HG02623 (cell line): ENCODE measurements around the gene PMCH.
"Not testable (repeated sequence)": the region's sequence is repeated elsewhere in the genome, so short reads cannot be mapped to it uniquely, and the experiment has no call there.

Experiments
- ATAC-seq: cut with Tn5 transposase; IDR thresholded peaks from one replicate; pipeline ENCODE4 v1.9.1; 2021; ENCODE audit warnings: moderate library complexity; ENCODE audit not compliant: unreplicated experiment

The PMCH gene

DNA sequence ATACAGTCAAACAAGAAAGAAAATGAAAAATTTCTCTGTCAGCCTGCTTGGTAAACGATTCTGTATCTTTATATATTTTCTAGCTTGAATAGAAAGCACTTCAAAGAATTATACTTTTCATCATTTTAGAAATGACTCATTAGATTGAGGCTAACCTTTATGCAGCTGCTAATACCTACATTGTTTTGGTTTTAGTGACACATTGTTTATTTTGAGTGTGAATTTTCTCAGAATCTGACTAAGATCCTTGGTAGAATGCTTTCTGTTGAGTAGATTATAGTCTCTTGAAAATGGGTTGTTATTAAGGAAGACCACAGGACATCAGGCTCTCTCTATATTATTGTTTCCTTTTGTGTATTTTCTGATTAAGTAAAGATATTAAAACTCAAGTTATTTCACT lies at the start of gene PMCH:
Gene PMCH, minus strand, starts transcription at position 45 of the 400 bp plus-strand sequence. CDS start 63 bp downstream, outside the sequence.
- peak; percentile 55 for ATAC-seq

- not testable (repeated sequence) for ATAC-seq
These were observed 43.2 kb upstream of the PMCH start for GRCh38 chr12:102240859-102241258.

GRCh38 chr12:102234599-102234998 lies 37.0 kb upstream of the PMCH start:
- ATAC-seq, result no peak

GRCh38 chr12:102232446-102232845 lies 34.8 kb upstream of the PMCH start:
- no peak for ATAC-seq

GRCh38 chr12:102232036-102232435 lies 34.4 kb upstream of the PMCH start:
- ATAC-seq, result no peak

- ATAC-seq, result no peak
These were observed 30.3 kb upstream of the PMCH start for GRCh38 chr12:102227954-102228353.

GRCh38 chr12:102220736-102221135 lies 23.1 kb upstream of the PMCH start:
- no peak for ATAC-seq

DNA sequence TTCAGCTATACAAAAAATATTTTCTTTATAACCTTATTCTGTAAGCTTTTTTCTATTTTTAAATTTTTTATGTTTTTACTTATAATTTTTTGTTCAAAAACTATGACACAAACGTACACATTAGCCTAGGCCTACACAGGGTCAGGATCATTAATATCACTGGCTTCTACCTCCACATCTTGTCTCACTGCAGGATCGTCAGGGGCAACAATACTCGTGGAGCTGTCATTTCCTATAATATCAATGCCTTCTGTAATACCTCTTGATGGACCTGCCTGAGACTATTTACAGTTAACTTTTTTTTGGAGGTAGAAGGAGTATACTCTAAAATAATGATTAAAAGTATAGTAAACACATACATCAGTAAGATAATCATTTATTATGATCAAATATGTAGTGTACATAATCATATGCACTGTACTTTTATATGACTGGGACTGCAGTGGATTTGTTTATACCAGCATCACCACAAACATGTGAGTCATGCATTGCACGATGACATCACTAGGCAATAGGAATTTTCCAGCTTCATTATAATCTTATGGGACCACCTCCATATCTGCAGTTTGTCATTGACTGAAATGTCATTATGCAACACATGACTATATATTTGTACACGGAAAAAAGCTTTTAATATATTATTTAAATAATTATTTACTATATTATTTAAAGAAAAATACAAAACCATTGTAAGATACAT lies 18.5 kb upstream of the PMCH start:
- no peak for ATAC-seq

DNA sequence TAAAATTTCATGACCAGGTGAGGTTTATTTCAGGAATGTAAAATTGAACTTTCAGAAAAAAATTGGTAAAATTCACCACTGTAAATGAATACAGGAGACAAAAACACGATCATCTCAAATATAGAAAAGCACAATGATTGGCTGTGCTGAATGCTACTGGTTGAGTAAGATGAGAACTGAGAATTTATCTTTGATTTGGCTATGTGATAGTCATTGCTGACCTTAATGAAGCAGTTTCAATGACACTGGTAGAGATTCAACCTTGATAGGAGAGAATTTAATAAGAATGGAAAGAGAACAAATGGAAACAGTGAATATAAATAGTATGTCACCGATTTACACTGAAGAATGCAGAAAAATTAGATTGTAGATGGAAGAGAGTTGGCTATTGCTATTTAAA lies 6.4 kb upstream of the PMCH start:
- ATAC-seq, result no peak

GRCh38 chr12:102202556-102202955 lies 4.9 kb upstream of the PMCH start:
- ATAC-seq, result no peak

GRCh38 chr12:102201436-102202061 lies 3.9 kb upstream of the PMCH start:
- no peak for ATAC-seq

DNA sequence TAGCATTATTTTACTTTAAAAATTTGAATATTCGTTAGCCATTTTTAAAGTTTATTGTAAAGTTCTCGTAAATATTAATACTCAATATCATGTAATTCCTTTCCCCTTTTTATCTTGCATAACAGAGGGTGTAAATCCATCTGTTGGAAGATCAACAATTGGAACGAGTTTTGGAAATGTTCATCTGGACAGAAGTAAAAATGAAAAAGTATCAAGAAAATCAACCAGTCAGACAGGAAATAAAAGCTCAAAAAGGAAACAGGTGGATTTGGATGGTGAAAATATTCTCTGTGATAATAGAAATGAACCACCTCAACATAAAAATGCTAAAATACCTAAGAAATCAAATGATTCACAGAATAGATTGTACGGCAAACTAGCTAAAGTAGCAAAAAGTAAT lies 1.8 kb downstream of the PMCH start:
- ATAC-seq, result no peak

DNA sequence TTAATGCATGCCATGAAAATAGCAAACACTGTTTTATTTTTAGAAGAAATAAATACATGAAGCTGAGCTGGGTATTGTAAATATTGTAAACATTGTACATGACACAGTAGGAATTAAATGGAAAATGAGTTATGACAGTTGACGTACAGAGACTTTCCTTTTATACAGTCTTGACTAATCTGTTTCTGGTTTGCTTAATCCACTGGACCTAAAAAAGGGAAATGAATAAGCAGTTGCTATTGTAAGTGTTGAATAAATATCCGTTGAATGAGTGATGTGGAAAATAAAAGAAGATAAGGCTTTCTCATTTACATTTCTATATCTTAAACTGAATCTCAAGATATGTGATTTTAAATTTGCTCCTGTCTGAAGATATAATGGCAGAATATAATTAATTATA lies 15.0 kb downstream of the PMCH start:
- ATAC-seq, result no peak

- no peak for ATAC-seq
These were observed 22.9 kb downstream of the PMCH start for GRCh38 chr12:102174761-102175160.

- ATAC-seq, result no peak
These were observed 23.5 kb downstream of the PMCH start for GRCh38 chr12:102174117-102174516.

DNA sequence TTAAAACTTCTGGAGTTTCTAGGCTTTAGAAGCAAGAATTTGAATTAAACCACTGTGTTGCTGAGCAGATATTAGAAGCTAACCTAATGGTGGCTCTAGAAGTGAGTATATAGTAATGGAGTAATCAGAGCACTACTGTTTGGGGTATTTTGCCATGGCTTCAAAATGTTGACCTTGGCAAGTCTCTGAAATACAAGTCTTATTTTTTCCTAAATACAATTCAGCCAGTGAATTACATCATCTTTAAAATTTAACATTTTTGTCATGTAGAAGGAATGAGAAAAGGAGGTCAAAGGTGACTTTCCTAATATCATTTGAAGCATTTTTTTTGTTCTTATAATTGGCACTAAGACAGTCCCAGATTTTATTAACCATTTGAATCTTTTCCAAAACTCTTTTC lies 25.2 kb downstream of the PMCH start:
- no peak for ATAC-seq

GRCh38 chr12:102171951-102172350 lies 25.7 kb downstream of the PMCH start:
- ATAC-seq, result no peak

DNA sequence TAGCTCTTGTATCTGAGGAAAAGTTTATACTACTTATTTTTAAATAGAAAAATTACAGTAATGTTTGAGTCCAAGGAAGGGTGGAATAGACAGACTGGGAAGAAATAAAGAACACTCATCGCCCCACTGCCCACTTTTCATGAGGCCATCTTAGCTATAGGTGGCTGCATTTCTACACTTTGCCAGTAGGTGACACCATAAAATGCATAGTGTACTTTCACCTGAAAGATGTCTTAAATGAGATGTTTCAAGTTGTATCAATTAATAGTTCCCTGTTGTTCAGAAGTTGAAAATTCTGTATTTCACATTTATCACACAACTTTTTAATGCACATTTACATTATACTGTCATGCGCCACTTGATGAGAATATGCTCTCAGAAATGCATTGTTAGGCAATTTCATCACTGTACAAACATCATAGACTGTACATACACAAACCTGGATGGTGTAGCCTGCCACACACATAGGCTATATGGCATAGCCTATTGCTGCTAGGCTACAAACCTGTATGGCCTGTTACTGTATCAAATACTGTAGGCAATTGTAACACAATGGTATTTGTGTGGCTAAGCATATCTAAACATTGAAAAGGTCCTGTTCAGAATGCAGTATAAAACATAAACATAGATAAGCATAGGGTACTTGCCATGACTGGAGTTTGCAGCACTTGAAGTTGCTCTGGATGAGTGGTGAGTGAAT lies 27.6 kb downstream of the PMCH start:
- no peak for ATAC-seq

GRCh38 chr12:102167821-102168604 lies 29.6 kb downstream of the PMCH start:
- peak; percentile 45 for ATAC-seq

- no peak for ATAC-seq
These were observed 34.2 kb downstream of the PMCH start for GRCh38 chr12:102163383-102163782.

DNA sequence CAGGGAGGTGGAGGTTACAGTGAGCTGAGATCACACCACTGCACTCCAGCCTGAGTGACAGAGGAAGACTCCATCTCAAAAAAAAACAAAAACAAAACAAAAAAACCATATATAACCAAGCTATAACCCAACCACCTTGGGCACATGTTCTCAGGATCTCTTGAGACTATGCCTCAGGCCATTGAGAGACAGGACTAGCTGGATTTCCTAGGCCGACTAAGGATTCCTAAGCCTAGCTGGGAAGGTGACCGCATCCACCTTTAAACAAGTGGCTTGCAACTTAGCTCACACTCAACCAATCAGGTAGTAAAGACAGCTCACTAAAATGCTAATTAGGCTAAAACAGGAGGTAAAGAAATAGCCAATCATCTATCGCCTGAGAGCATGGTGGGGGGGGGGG lies 42.4 kb downstream of the PMCH start:
- ATAC-seq, result not testable (repeated sequence)
